IMR-90 (cell line): Measurements from ENCODE around the gene NTRK3. TPM values are rescaled to one million over a fixed set of nuclear protein-coding genes. Genes with fewer than 3 reads are reported as not detected.

Experiments used
- ATAC-seq: fragments of 200-7000 bp; cut with Tn5 transposase; 2 replicates; pipeline ENCODE4 v1.9.1; 2020; ENCODE audit warnings: low read depth, mild to moderate bottlenecking, moderate library complexity
- BruUV-seq: library from RNA; stranded (reverse); fragments of 400-500 nt; replicated peaks from 2 replicates; lab custom pipeline; 2021; lab: Mats Ljungman, UMichigan
- CTCF ChIA-PET: fragments of 300-600 bp; formaldehyde crosslinking; extraction: SDS; loops from one replicate; lab custom pipeline; 2021; ENCODE audit warnings: antibody characterized with exemption; lab: Yijun Ruan, JAX
- POLR2A ChIA-PET: fragments of 300-600 bp; sonication (Branson Sonifier 250); formaldehyde crosslinking; loops from one replicate; lab custom pipeline; 2022; ENCODE audit warnings: antibody characterized with exemption; ENCODE audit not compliant: unreplicated experiment; lab: Charles Lee
- DNase-seq: peaks from one replicate; pipeline ENCODE4 v3.0.0; 2013
- H2AFZ ChIP-seq: replicated peaks from 2 replicates; pipeline ENCODE3; 2013; ENCODE audit warnings: low read length, mild to moderate bottlenecking; ENCODE audit not compliant: poor library complexity
- H2AK5ac ChIP-seq: 2 replicates; pipeline ENCODE4 v1.6.1; 2013; ENCODE audit warnings: low read depth, low read length, inconsistent platforms
- H2AK9ac ChIP-seq: replicated peaks from 2 replicates; pipeline ENCODE3; 2013; ENCODE audit warnings: mild to moderate bottlenecking, low read depth, low read length, moderate library complexity; ENCODE audit not compliant: poor library complexity
- H2BK120ac ChIP-seq: 2 replicates; pipeline ENCODE4 v1.6.1; 2013; ENCODE audit warnings: low read depth, low read length, inconsistent platforms
- H2BK15ac ChIP-seq: 3 replicates; pipeline ENCODE4 v1.6.1; 2013; ENCODE audit warnings: low read depth, low read length, inconsistent platforms
- H2BK20ac ChIP-seq: 2 replicates; pipeline ENCODE4 v1.6.1; 2013; ENCODE audit warnings: low read depth, mild to moderate bottlenecking, inconsistent platforms, low read length, moderate library complexity
- H2BK5ac ChIP-seq: 2 replicates; pipeline ENCODE4 v1.6.1; 2013; ENCODE audit warnings: mild to moderate bottlenecking, low read depth, low read length, inconsistent platforms; ENCODE audit not compliant: poor library complexity, severe bottlenecking
- H3K14ac ChIP-seq: replicated peaks from 2 replicates; pipeline ENCODE4 v1.6.1; 2013; ENCODE audit warnings: low read depth, low read length, inconsistent platforms
- H3K18ac ChIP-seq: 2 replicates; pipeline ENCODE4 v1.6.1; 2013; ENCODE audit warnings: low read depth, low read length, control low read depth
- H3K23ac ChIP-seq: 2 replicates; pipeline ENCODE4 v1.6.1; 2013; ENCODE audit warnings: low read depth, low read length, inconsistent platforms
- H3K27ac ChIP-seq: 2 replicates; pipeline ENCODE4 v1.5.1; 2013; ENCODE audit warnings: mild to moderate bottlenecking, control low read depth, low read length; ENCODE audit not compliant: insufficient read depth
- H3K27me3 ChIP-seq: 2 replicates; pipeline ENCODE4 v1.6.1; 2013; ENCODE audit warnings: low read length; ENCODE audit not compliant: control insufficient read depth, insufficient read depth
- H3K36me3 ChIP-seq: 2 replicates; pipeline ENCODE4 v1.6.1; 2013; ENCODE audit warnings: low read length, mixed read lengths; ENCODE audit not compliant: control insufficient read depth, insufficient read depth
- H3K4ac ChIP-seq: 2 replicates; pipeline ENCODE4 v1.6.1; 2013; ENCODE audit warnings: low read depth, low read length, inconsistent platforms
- H3K4me1 ChIP-seq: 2 replicates; pipeline ENCODE4 v1.6.1; 2013; ENCODE audit warnings: low read length, mixed read lengths; ENCODE audit not compliant: control insufficient read depth, insufficient read depth
- H3K4me2 ChIP-seq: 2 replicates; pipeline ENCODE4 v1.6.1; 2013; ENCODE audit warnings: low read depth, mild to moderate bottlenecking, control low read depth, low read length, moderate library complexity
- H3K4me3 ChIP-seq: 2 replicates; pipeline ENCODE4 v1.5.1; 2013; ENCODE audit warnings: low read depth, mild to moderate bottlenecking, control low read depth, low read length, moderate library complexity; ENCODE audit not compliant: insufficient read depth
- H3K56ac ChIP-seq: 2 replicates; pipeline ENCODE4 v1.6.1; 2013; ENCODE audit warnings: low read length, inconsistent platforms; ENCODE audit not compliant: insufficient read depth; ENCODE audit errors: extremely low read depth
- H3K79me1 ChIP-seq, 2 experiments: 2 replicates each; pipeline ENCODE4 v1.6.1; 2013; ENCODE audit warnings: low read length in 2 of 2, inconsistent platforms in 1 of 2, low read depth in 1 of 2
- H3K9ac ChIP-seq: 2 replicates; pipeline ENCODE4 v1.6.1; 2013; ENCODE audit warnings: low read depth, low read length, control low read depth
- H3K9me1 ChIP-seq: 2 replicates; pipeline ENCODE4 v1.6.1; 2013; ENCODE audit warnings: low read length, inconsistent platforms; ENCODE audit not compliant: insufficient read depth
- H3K9me3 ChIP-seq: 2 replicates; pipeline ENCODE4 v1.6.1; 2013; ENCODE audit warnings: low read length; ENCODE audit not compliant: control insufficient read depth, insufficient read depth
- H4K20me1 ChIP-seq: 2 replicates; pipeline ENCODE4 v1.6.1; 2013; ENCODE audit warnings: low read length, inconsistent platforms; ENCODE audit not compliant: insufficient read depth
- H4K5ac ChIP-seq: 2 replicates; pipeline ENCODE4 v1.6.1; 2013; ENCODE audit warnings: mild to moderate bottlenecking, low read depth, low read length, control low read depth
- H4K8ac ChIP-seq, 2 experiments: 2 replicates each; pipeline ENCODE4 v1.6.1; 2013; ENCODE audit warnings: low read depth in 2 of 2, low read length in 2 of 2, control low read depth in 1 of 2, inconsistent platforms in 1 of 2
- H4K91ac ChIP-seq: 2 replicates; pipeline ENCODE4 v1.6.1; 2013; ENCODE audit warnings: low read depth, low read length, inconsistent platforms; ENCODE audit not compliant: insufficient read depth
- BHLHE40 ChIP-seq: fragments of 150-350 bp; IDR thresholded peaks from 2 replicates; pipeline ENCODE4 v1.6.1; 2016; ENCODE audit warnings: mild to moderate bottlenecking, low read depth, low read length
- CEBPB ChIP-seq: IDR thresholded peaks from 2 replicates; pipeline ENCODE4 v1.6.1; 2012; ENCODE audit warnings: low read depth, low read length, improper control_type of control experiment
- CHD1 ChIP-seq: IDR thresholded peaks from 2 replicates; pipeline ENCODE4 v1.6.1; 2012; ENCODE audit warnings: low read depth, low read length, improper control_type of control experiment
- CTCF ChIP-seq: conservative IDR thresholded peaks from 2 replicates; pipeline ENCODE4 v1.5.1; 2012; ENCODE audit warnings: mild to moderate bottlenecking, low read depth, low read length, improper control_type of control experiment
- ELK1 ChIP-seq: fragments of 150-350 bp; IDR thresholded peaks from 2 replicates; pipeline ENCODE4 v1.6.1; 2016; ENCODE audit warnings: low read depth, mild to moderate bottlenecking, low read length, moderate library complexity, borderline replicate concordance
- FOS ChIP-seq: fragments of 150-350 bp; IDR thresholded peaks from 2 replicates; pipeline ENCODE4 v1.6.1; 2016; ENCODE audit warnings: low read depth, low read length
- MAFK ChIP-seq: IDR thresholded peaks from 2 replicates; pipeline ENCODE4 v1.6.1; 2012; ENCODE audit warnings: low read depth, low read length, improper control_type of control experiment
- MAZ ChIP-seq: IDR thresholded peaks from 2 replicates; pipeline ENCODE4 v1.6.1; 2012; ENCODE audit warnings: low read depth, mild to moderate bottlenecking, low read length, improper control_type of control experiment, moderate library complexity, borderline replicate concordance
- MXI1 ChIP-seq: IDR thresholded peaks from 2 replicates; pipeline ENCODE4 v1.6.1; 2012; ENCODE audit warnings: low read depth, mild to moderate bottlenecking, low read length, moderate library complexity, borderline replicate concordance
- NFE2L2 ChIP-seq: fragments of 150-350 bp; IDR thresholded peaks from 2 replicates; pipeline ENCODE4 v1.6.1; 2016; ENCODE audit warnings: low read depth, mild to moderate bottlenecking, low read length
- POLR2A ChIP-seq: IDR thresholded peaks from 2 replicates; pipeline ENCODE4 v1.6.1; 2012; ENCODE audit warnings: mild to moderate bottlenecking, low read depth, low read length
- RAD21 ChIP-seq: IDR thresholded peaks from 2 replicates; pipeline ENCODE4 v1.6.1; 2012; ENCODE audit warnings: low read length, improper control_type of control experiment
- RCOR1 ChIP-seq: IDR thresholded peaks from 2 replicates; pipeline ENCODE4 v1.6.1; 2012; ENCODE audit warnings: mild to moderate bottlenecking, low read length, improper control_type of control experiment; ENCODE audit not compliant: insufficient replicate concordance
- RFX5 ChIP-seq: IDR thresholded peaks from 2 replicates; pipeline ENCODE4 v1.8.0; 2012; ENCODE audit warnings: low read depth, mild to moderate bottlenecking, low read length, moderate library complexity
- SMC3 ChIP-seq: fragments of 150-350 bp; IDR thresholded peaks from 2 replicates; pipeline ENCODE4 v1.6.1; 2016; ENCODE audit warnings: low read depth, mild to moderate bottlenecking, antibody characterized with exemption, low read length, moderate library complexity
- USF2 ChIP-seq: fragments of 150-350 bp; IDR thresholded peaks from 2 replicates; pipeline ENCODE4 v1.6.1; 2017; ENCODE audit warnings: mild to moderate bottlenecking, antibody characterized with exemption, low read length, low read depth
- WGBS, 2 experiments: methylation state at CpG; one replicate each; pipeline versions ENCODE4 v1.1.5 to v1.1.7; 2013; ENCODE audit warnings: missing lambda C conversion rate in 2 of 2; ENCODE audit not compliant: insufficient read length in 1 of 2; ENCODE audit errors: extremely low coverage in 2 of 2; 5-methylcytosine and 5-hydroxymethylcytosine counted together
- dilution Hi-C: fragments of 300-500 bp; cut with HindIII; formaldehyde crosslinking; loops from one replicate; pipeline ENCODE4 v1.14.3; 2018; ENCODE audit warnings: low sequenced_read_pairs; ENCODE audit not compliant: unreplicated experiment
- in situ Hi-C: fragments of 300-500 bp; cut with MboI; formaldehyde crosslinking; loops from 3 replicates; pipeline ENCODE4 v1.14.3; 2019; ENCODE audit warnings: low sequenced_read_pairs, inconsistent platforms, mixed read lengths
- intact Hi-C: fragments of 100-400 bp; cut with micrococcal nuclease; formaldehyde crosslinking; loops from 2 replicates; pipeline ENCODE4 v1.10.0; 2022
- polyA plus RNA-seq, 3 experiments: library from polyadenylated mRNA; depleted of rRNA; stranded (reverse); fragments of >200 nt; gene quantifications; 2 replicates each; pipeline ENCODE4 v1.2.3, GENCODE V29; 2012; ENCODE audit warnings: low replicate concordance in 1 of 3
- total RNA-seq: library from RNA; depleted of rRNA; stranded (reverse); fragments of >200 nt; gene quantifications from 2 replicates; pipeline ENCODE4 v1.2.3, GENCODE V29; 2012

The NTRK3 gene
- total and polyA plus RNA-seq, 2 of the 4 experiments (the other 2 are of a cell fraction) = under 0.01 to 0.15 TPM

- no peaks in the 10 kb centered on the region for H3K79me1 ChIP-seq
- no peak overlapping the region for H3K4me3 ChIP-seq
- H3K56ac ChIP-seq = no peak overlapping the region
- H2BK120ac ChIP-seq = no peak overlapping the region
- no peaks in the 10 kb centered on the region for H3K36me3 ChIP-seq
- no peak overlapping the region for H2AK9ac ChIP-seq
- H3K9ac ChIP-seq = no peak overlapping the region
- in situ Hi-C loops = no loop called here
- no peaks in the 10 kb centered on the region for H3K4me1 ChIP-seq
- no peak overlapping the region for H2AK5ac ChIP-seq
- H2BK20ac ChIP-seq = no peak overlapping the region
- no peak overlapping the region for H3K4me2 ChIP-seq
- no CpG with 5 or more reads among the region's 2 CpGs for WGBS, 2 experiments
- no peak overlapping the region for H3K4ac ChIP-seq
- H4K91ac ChIP-seq = no peak overlapping the region
- intact Hi-C loops = no loop called here
- TF ChIP-seq CTCF = no peak
- no peak for TF ChIP-seq NFE2L2
- TF ChIP-seq ELK1 = no peak
- no peak for TF ChIP-seq CHD1
- TF ChIP-seq USF2 = no peak
- TF ChIP-seq RCOR1 = no peak
- TF ChIP-seq RFX5 = no peak
- no peak for TF ChIP-seq SMC3
- no peak for TF ChIP-seq RAD21
- TF ChIP-seq POLR2A = no peak
- no peak for TF ChIP-seq MAZ
- TF ChIP-seq MAFK = no peak
- TF ChIP-seq MXI1 = no peak
- no peak for TF ChIP-seq CEBPB
- no peak for TF ChIP-seq FOS
- TF ChIP-seq BHLHE40 = no peak
- DNase-seq (no peak), ATAC-seq (no peak)
- H3K14ac ChIP-seq = no peak overlapping the region
- no peak overlapping the region for H3K18ac ChIP-seq
- POLR2A ChIA-PET = no interaction called here
- no peak overlapping the region for H4K8ac ChIP-seq
- CTCF ChIA-PET = interaction anchor here (0.6 kb wide), 1 partner anchor 9 kb away, joined by 3 read pairs; no protein-coding TSS in a partner anchor
- no peaks in the 10 kb centered on the region for H3K9me1 ChIP-seq
- no peak overlapping the region for H2AFZ ChIP-seq
- H3K23ac ChIP-seq = no peak overlapping the region
- no TSS peak for BruUV-seq
- H3K27ac ChIP-seq = no peak overlapping the region
- no peaks in the 10 kb centered on the region for H3K27me3 ChIP-seq
- H3K9me3 ChIP-seq = peaks cover 11% of the 10 kb centered on the region
- no peak overlapping the region for H2BK15ac ChIP-seq
- dilution Hi-C loops = no loop called here
- no peak overlapping the region for H2BK5ac ChIP-seq
- H4K20me1 ChIP-seq = no peaks in the 10 kb centered on the region
- no peak overlapping the region for H4K5ac ChIP-seq
Measured at GRCh38 chr15:87961851-87962420, 294.6 kb downstream of the NTRK3 start.
